Dendritic cell treated with granulocyte-macrophage colony-stimulating factor and Interleukin-4, amounts not matched to agents 40 ng/mL and 50 ng/mL, for 4 days (primary cell): ENCODE results near the gene C1S.

Experiments
- H3K27ac Mint-ChIP-seq: one replicate; pipeline ENCODE4 v1.8.0; 2022; ENCODE audit warnings: mild to moderate bottlenecking, mixed read lengths
- H3K27me3 Mint-ChIP-seq: one replicate; pipeline ENCODE4 v1.8.0; 2022; ENCODE audit warnings: mild to moderate bottlenecking, mixed read lengths
- H3K36me3 Mint-ChIP-seq: one replicate; pipeline ENCODE4 v1.8.0; 2022; ENCODE audit warnings: low read depth, mixed read lengths
- H3K4me1 Mint-ChIP-seq: one replicate; pipeline ENCODE4 v1.8.0; 2022; ENCODE audit warnings: low read depth, mixed read lengths
- H3K4me3 Mint-ChIP-seq: one replicate; pipeline ENCODE4 v1.8.0; 2022; ENCODE audit warnings: mild to moderate bottlenecking, moderate library complexity, mixed read lengths
- H3K9me3 Mint-ChIP-seq: one replicate; pipeline ENCODE4 v1.8.0; 2022; ENCODE audit warnings: mixed read lengths
- intact Hi-C: fragments of 100-400 bp; cut with micrococcal nuclease; formaldehyde crosslinking; loops from one replicate; pipeline ENCODE4 v1.15.0; 2022

Gene C1S

DNA sequence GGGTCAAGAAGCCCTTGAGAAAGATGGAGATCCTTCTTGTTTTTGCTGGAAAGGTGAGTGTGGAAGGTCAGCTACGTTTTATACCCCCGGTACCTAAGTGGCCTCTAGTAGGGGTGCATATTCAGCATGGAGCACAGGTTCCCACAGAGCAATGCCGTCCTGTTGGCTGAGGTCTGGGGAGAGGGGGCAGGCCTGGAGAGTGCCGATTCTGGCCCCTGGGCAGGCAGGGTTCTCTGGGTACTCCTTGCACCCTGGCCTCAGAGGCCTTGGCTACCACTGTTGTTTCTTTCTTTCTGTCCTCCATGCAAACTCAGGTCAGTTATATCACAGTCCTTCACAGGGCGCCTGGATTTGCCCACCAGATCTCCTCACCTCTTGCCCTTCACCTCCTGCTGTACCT, 59.6 kb downstream of the C1S start:
- Mint-ChIP-seq H3K4me1 (peaks cover 49% of the 10 kb centered on the region), H3K27me3 (peaks cover 19% of the 10 kb centered on the region), H3K27ac (no peak overlapping the region), H3K4me3 (no peak overlapping the region), H3K9me3 (peaks cover 8% of the 10 kb centered on the region), H3K36me3 (peaks cover 8% of the 10 kb centered on the region)
- intact Hi-C loops = no loop called here
